GM10266 (cell line): ENCODE data around the gene HNRNPA2B1.
"Not testable (repeated sequence)": the region's sequence is repeated elsewhere in the genome, so short reads cannot be mapped to it uniquely, and the experiment has no call there.

Experiments used
- DNase-seq: peaks from one replicate; pipeline ENCODE4 v3.0.0; 2012; ENCODE audit errors: extremely low spot score
- TF ChIP-seq, protein P1 (sequence below): IDR thresholded peaks from 2 replicates; pipeline ENCODE4 v1.5.1; 2012; ENCODE audit warnings: mild to moderate bottlenecking, low read depth; ENCODE audit not compliant: control insufficient read depth, insufficient read depth; ENCODE audit errors: missing control alignments

The HNRNPA2B1 gene

DNA sequence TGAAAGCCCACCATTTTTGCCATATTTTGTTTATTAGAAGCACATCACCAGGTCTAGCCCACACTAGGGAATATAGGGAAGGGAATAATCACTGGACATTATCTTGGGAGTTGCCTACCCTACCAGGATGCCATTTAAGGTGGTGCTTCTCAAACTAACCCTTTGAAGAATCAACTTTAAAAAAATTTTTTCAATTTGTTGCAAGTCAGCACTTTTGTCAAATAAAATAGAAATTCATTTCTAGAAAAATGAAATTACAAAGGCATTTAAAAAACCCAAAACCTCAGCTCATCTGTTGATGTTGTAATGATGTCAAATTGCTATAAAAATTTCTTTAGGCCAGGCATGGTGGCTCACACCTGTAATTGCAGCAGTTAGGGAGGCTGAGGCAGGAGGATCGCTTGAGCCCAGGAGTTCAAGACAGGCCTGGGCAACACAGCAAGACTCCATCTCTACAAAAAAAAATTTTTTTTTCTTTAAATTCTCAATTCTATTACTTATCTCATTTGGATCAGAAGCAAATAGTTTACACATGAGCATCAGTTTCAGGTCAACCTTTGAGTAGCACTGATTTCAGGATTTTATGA lies 51.1 kb downstream of the HNRNPA2B1 start:
- no peak for DNase-seq
- TF ChIP-seq, protein P1, sequence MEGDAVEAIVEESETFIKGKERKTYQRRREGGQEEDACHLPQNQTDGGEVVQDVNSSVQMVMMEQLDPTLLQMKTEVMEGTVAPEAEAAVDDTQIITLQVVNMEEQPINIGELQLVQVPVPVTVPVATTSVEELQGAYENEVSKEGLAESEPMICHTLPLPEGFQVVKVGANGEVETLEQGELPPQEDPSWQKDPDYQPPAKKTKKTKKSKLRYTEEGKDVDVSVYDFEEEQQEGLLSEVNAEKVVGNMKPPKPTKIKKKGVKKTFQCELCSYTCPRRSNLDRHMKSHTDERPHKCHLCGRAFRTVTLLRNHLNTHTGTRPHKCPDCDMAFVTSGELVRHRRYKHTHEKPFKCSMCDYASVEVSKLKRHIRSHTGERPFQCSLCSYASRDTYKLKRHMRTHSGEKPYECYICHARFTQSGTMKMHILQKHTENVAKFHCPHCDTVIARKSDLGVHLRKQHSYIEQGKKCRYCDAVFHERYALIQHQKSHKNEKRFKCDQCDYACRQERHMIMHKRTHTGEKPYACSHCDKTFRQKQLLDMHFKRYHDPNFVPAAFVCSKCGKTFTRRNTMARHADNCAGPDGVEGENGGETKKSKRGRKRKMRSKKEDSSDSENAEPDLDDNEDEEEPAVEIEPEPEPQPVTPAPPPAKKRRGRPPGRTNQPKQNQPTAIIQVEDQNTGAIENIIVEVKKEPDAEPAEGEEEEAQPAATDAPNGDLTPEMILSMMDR = no peak

DNA sequence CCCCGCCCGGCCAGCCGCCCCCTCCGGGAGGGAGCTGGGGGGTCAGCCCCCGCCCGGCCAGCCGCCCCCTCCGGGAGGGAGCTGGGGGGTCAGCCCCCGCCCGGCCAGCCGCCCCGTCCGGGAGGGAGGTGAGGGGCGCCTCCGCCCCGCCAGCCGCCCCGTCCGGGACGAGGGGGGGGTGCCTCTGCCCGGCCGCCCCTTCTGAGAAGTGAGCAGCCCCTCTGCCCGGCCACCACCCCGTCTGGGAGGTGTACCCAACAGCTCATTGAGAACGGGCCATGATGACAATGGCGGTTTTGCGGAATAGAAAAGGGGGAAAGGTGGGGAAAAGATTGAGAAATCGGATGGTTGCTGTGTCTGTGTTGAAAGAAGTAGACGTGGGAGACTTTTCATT lies 52.2 kb downstream of the HNRNPA2B1 start:
- DNase-seq = not testable (repeated sequence)

DNA sequence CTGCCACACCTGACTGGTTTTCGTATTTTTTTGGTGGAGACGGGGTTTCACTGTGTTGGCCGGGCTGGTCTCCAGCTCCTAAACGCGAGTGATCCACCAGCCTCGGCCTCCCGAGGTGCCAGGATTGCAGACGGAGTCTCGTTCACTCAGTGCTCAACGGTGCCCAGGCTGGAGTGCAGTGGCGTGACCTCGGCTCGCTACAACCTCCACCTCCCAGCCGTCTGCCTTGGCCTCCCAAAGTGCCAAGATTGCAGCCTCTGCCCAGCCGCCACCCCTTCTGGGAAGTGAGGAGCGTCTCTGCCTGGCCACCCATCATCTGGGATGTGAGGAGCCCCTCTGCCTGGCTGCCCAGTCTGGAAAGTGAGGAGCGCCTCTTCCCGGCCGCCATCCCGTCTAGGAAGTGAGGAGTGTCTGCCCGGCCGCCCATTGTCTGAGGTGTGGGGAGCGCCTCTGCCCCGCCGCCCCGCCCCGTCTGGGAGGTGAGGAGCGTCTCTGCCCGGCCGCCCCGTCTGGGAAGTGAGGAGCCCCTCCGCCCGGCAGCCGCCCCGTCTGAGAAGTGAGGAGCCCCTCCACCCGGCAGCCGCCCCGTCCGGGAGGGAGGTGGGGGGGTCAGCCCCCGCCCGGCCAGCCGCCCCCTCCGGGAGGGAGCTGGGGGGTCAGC lies 52.8 kb downstream of the HNRNPA2B1 start:
- not testable (repeated sequence) for DNase-seq

- DNase-seq = no peak
- TF ChIP-seq, protein P1 = no peak
Measured at GRCh38 chr7:26147030-26147429, 53.5 kb downstream of the HNRNPA2B1 start.

DNA sequence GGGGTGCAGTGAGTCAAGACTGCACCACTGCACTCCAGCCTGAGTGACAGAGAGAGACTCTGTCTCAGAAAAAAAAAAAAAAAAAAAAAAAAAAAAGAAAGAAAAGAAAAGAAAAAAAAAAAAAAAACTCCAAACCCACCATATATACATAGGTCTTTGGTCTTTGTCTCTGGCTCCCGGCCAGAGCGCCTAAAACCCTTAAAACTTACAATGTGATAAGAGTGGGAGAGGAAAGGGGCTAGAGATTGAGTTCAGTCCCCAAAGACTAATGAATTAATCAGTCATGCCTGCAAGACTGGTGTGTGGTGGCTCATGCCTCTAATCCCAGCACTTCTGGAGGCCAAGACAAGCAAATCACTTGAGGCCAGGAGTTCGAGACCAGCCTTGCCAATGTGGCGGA lies 55.3 kb downstream of the HNRNPA2B1 start:
- no peak for DNase-seq
- TF ChIP-seq, protein P1 = no peak

DNA sequence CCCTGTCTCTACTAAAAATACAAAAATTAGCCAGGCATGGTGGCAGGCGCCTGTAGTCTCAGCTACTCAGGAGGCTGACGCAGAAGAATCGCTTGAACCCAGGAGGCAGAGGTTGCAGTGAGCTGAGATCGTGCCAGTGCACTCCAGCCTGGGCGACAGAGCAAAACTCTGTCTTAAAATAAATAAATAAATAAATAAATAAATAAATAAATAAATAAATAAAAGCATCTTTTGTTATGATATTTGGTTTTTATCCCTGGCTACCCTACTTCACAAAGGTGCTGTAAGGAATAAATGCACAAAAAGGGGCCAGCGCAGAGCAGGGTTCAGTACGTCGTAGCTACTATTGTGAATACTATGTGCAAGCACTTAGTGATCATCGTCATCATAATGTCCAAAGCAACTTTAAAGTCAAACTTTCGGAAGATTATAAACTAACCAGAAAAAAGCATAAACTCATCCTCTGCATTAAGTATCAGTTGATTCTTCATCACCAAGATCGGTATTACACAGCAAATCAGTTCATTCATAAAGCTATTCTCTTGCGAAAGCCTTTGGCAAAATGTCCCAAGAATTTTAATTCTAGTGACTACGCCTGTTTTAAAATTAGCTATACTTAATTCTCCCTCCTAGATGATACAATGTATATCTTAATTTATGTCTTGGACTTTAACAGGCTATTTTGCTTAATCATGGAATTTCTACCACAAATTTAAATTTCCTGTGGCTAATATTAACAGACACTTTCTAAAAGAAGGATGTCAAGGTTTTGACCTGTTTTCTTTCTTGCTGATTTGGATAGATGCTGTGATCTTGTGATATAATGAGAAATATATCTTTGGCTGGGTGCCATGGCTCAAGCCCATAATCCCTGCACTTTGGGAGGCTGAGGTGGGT lies 56.1 kb downstream of the HNRNPA2B1 start:
- no peak for DNase-seq

GRCh38 chr7:26143298-26144048 lies 57.1 kb downstream of the HNRNPA2B1 start:
- DNase-seq = no peak
- TF ChIP-seq, protein P1 = no peak

More for the DNA sequence above, 56.1 kb downstream of the HNRNPA2B1 start:
- TF ChIP-seq, protein P1 = no peak

DNA sequence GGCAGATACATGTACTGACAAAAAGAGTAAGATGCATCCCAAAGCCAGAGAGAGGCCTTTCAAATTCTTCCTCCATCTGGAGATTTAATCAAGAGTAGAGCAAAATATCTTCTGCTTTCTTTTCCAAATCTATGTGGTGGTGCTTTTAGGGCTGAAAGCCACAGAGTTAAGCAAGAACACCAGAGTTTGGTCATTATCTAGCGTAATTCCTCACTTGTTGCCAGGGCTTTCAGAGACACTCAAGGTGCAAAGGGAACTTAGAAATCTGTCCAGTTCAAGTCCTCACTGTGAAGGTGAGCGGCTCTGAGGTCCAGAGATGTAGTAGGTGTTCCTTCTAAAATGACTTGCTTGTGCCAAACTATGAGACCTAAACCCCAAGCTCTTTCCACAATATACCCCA lies 59.5 kb downstream of the HNRNPA2B1 start:
- TF ChIP-seq, protein P1 = no peak
- DNase-seq = no peak
